Measurements from ENCODE around the gene PAX5. TPM values are rescaled to one million over a fixed set of nuclear protein-coding genes. Genes with fewer than 3 reads are reported as not detected.
"Not testable (repeated sequence)": the region's sequence is repeated elsewhere in the genome, so short reads cannot be mapped to it uniquely, and the experiment has no call there.

PAX5 gene
- total RNA-seq, 3 donors from 2014 or later (not counting 1 experiment from before 2014, with no cell fraction given): 1.3 to 2.1 (median 2.0) TPM

DNA sequence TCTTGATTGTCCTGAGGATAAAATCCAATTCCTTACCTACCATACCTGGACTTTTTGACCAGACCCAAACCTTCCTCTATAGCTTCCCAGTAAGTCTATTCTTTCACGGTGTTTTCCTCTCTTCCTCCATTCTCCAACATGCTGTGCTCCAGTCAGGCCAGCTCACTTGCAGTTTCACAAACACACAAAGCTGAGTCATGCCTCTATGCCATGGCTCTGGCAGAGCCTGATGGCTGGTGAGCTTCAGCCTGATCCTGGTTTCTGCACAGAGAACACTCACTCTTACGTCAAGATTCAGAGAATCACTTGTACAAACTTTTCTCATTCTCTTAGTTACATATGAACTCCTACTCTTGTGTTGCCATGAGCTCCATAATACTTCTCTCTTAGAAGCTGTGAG, 27.7 kb upstream of the PAX5 start:
- intact Hi-C loops (cut with micrococcal nuclease): no loop called here
- TF ChIP-seq, protein P1, sequence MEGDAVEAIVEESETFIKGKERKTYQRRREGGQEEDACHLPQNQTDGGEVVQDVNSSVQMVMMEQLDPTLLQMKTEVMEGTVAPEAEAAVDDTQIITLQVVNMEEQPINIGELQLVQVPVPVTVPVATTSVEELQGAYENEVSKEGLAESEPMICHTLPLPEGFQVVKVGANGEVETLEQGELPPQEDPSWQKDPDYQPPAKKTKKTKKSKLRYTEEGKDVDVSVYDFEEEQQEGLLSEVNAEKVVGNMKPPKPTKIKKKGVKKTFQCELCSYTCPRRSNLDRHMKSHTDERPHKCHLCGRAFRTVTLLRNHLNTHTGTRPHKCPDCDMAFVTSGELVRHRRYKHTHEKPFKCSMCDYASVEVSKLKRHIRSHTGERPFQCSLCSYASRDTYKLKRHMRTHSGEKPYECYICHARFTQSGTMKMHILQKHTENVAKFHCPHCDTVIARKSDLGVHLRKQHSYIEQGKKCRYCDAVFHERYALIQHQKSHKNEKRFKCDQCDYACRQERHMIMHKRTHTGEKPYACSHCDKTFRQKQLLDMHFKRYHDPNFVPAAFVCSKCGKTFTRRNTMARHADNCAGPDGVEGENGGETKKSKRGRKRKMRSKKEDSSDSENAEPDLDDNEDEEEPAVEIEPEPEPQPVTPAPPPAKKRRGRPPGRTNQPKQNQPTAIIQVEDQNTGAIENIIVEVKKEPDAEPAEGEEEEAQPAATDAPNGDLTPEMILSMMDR (IDR thresholded peaks at IDR 0.05): no peak
- ATAC-seq: no peak
- Histone ChIP-seq H3K27ac (ENCODE audit: low read length) (no peak overlapping the region), H3K36me3 (ENCODE audit: control insufficient read depth, insufficient read depth, low read length) (no peaks in the 10 kb centered on the region), H3K9me3 (ENCODE audit: control insufficient read depth, insufficient read depth, low read length) (no peaks in the 10 kb centered on the region), H3K4me1 (ENCODE audit: control insufficient read depth, insufficient read depth, low read length) (no peaks in the 10 kb centered on the region), H3K4me3 (ENCODE audit: low read length) (no peak overlapping the region), H3K27me3 (ENCODE audit: control insufficient read depth, insufficient read depth, low read length) (no peaks in the 10 kb centered on the region)
- Mint-ChIP-seq H3K4me1 (no peaks in the 10 kb centered on the region), H3K27me3 (ENCODE audit: low read depth in 2 of 2) (peaks cover 47 to 54% of the 10 kb centered on the region in 2 donors), H3K4me3 (no peak overlapping the region), H3K9me3 (no peaks in the 10 kb centered on the region), H3K36me3 (no peaks in the 10 kb centered on the region), H3K27ac (no peak overlapping the region)
- DNase-seq: no peak
- WGBS (ENCODE audit: insufficient coverage): 74% methylated on average over 2 of the region's 2 CpGs

- intact Hi-C loops (cut with micrococcal nuclease): no loop called here
Measured at GRCh38 chr9:37060833-37061232, 26.8 kb upstream of the PAX5 start.

DNA sequence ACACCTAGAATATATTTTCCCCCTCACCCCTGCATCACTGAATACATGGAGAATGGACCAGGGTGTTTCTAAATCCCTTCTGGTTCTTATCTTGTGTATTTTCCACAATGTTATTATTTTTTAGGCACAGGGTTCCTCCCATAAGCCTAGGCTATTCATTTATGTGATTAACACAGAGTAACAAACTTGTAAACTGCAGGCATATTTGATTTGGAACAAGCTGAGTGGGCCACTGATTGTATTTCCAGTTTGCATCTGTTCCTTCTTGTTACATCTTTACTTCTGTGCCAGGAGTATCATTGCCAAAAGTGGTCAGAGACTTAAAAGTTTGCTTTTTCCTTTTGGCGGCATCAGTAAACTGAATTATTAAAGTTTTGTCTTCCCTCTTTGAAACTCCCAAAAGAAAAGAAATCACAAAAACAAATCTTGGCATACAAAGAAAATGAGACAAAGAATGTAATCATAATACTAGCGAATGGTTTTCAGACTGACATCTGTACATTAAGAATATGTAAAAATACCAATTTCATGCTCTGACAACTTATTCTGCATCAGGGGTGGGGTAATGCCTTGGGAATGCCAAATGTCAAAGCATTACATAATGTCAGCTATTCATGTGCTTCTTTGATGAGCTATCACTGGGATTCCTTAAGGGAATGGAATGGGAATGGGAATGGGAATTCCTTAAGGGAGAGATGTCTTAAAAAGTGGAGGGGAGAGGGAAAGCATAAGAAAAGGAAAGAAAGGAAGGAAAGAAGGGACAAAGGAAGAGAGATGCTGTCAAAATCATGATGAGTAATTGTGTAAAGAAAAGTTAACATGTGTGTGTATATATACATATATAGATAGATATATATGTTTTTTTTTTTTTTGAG, 22.2 kb upstream of the PAX5 start:
- H3K36me3 Mint-ChIP-seq: no peaks in the 10 kb centered on the region
- intact Hi-C loops (cut with micrococcal nuclease): no loop called here
- TF ChIP-seq, protein P1 (IDR thresholded peaks at IDR 0.05): no peak

More at GRCh38 chr9:37060833-37061232, 26.8 kb upstream of the PAX5 start:
- Histone ChIP-seq H3K27ac (ENCODE audit: low read length) (no peak overlapping the region), H3K27me3 (ENCODE audit: control insufficient read depth, insufficient read depth, low read length) (no peaks in the 10 kb centered on the region), H3K4me3 (ENCODE audit: low read length) (no peak overlapping the region), H3K9me3 (ENCODE audit: control insufficient read depth, insufficient read depth, low read length) (no peaks in the 10 kb centered on the region), H3K36me3 (ENCODE audit: control insufficient read depth, insufficient read depth, low read length) (no peaks in the 10 kb centered on the region), H3K4me1 (ENCODE audit: control insufficient read depth, insufficient read depth, low read length) (no peaks in the 10 kb centered on the region)
- H3K27me3 Mint-ChIP-seq (ENCODE audit: low read depth in 2 of 2): peaks cover 45 to 54% of the 10 kb centered on the region in 2 donors
- no peaks in the 10 kb centered on the region for H3K9me3 Mint-ChIP-seq
- no peaks in the 10 kb centered on the region for H3K36me3 Mint-ChIP-seq
- WGBS (ENCODE audit: insufficient coverage): 82% methylated on average over 4 of the region's 4 CpGs
- ATAC-seq (no peak), DNase-seq (no peak)
- H3K27ac Mint-ChIP-seq: no peak overlapping the region
- no peaks in the 10 kb centered on the region for H3K4me1 Mint-ChIP-seq
- no peak overlapping the region for H3K4me3 Mint-ChIP-seq
- TF ChIP-seq, protein P1 (IDR thresholded peaks at IDR 0.05): no peak

DNA sequence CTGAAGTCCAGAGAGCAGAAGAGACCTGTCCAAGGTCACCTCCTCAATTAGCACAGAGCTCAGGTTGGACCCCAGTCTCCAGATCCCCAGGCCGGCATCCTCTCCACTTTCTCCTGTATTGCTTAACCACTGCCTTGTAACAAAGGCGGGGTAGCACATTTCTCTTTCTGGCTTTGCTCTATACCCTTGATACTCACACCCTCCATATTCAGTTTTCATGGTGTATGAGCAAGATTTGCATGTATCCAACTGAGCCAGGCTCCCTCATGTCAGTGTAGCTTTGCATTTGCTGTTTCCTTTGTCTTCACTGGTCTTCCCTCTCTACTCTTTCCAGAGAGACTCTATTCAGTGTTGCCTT, 20.3 kb upstream of the PAX5 start:
- peaks cover 48 to 69% of the 10 kb centered on the region in 2 donors for H3K27me3 Mint-ChIP-seq (ENCODE audit: low read depth in 2 of 2)
- H3K4me3 ChIP-seq (ENCODE audit: low read length); H3K27ac Mint-ChIP-seq; H3K36me3 Mint-ChIP-seq; H3K27me3 ChIP-seq (ENCODE audit: control insufficient read depth, insufficient read depth, low read length); H3K4me1 ChIP-seq (ENCODE audit: control insufficient read depth, insufficient read depth, low read length); H3K4me3 Mint-ChIP-seq; DNase-seq; H3K4me1 Mint-ChIP-seq; ATAC-seq; H3K36me3 ChIP-seq (ENCODE audit: control insufficient read depth, insufficient read depth, low read length); H3K9me3 Mint-ChIP-seq; intact Hi-C loops (cut with micrococcal nuclease); H3K9me3 ChIP-seq (ENCODE audit: control insufficient read depth, insufficient read depth, low read length); H3K27ac ChIP-seq (ENCODE audit: low read length): not testable (repeated sequence)
- WGBS (ENCODE audit: insufficient coverage): 58% methylated on average over 2 of the region's 2 CpGs

More for the DNA sequence above, 22.2 kb upstream of the PAX5 start:
- no peak overlapping the region for H3K27ac ChIP-seq (ENCODE audit: low read length)
- no peaks in the 10 kb centered on the region for H3K27me3 ChIP-seq (ENCODE audit: control insufficient read depth, insufficient read depth, low read length)
- H3K9me3 ChIP-seq (ENCODE audit: control insufficient read depth, insufficient read depth, low read length): no peaks in the 10 kb centered on the region
- peaks cover 41 to 61% of the 10 kb centered on the region in 2 donors for H3K27me3 Mint-ChIP-seq (ENCODE audit: low read depth in 2 of 2)
- H3K4me3 Mint-ChIP-seq: no peak overlapping the region
- H3K36me3 ChIP-seq (ENCODE audit: control insufficient read depth, insufficient read depth, low read length): no peaks in the 10 kb centered on the region
- H3K27ac Mint-ChIP-seq: no peak overlapping the region
- 100% methylated on average over 1 of the region's 2 CpGs for WGBS (ENCODE audit: insufficient coverage)
- no peaks in the 10 kb centered on the region for H3K4me1 ChIP-seq (ENCODE audit: control insufficient read depth, insufficient read depth, low read length)
- no peaks in the 10 kb centered on the region for H3K9me3 Mint-ChIP-seq
- no peaks in the 10 kb centered on the region for H3K4me1 Mint-ChIP-seq
- H3K4me3 ChIP-seq (ENCODE audit: low read length): no peak overlapping the region
- no peak for ATAC-seq
- DNase-seq: no peak

All from natural killer cell (primary cell).